GM21423 (cell line): Measurements from ENCODE around the gene PTPRE.

Experiments
- ATAC-seq: cut with Tn5 transposase; IDR thresholded peaks from one replicate; pipeline ENCODE4 v1.9.1; 2021; ENCODE audit warnings: mild to moderate bottlenecking, moderate library complexity; ENCODE audit not compliant: unreplicated experiment

The PTPRE gene

DNA sequence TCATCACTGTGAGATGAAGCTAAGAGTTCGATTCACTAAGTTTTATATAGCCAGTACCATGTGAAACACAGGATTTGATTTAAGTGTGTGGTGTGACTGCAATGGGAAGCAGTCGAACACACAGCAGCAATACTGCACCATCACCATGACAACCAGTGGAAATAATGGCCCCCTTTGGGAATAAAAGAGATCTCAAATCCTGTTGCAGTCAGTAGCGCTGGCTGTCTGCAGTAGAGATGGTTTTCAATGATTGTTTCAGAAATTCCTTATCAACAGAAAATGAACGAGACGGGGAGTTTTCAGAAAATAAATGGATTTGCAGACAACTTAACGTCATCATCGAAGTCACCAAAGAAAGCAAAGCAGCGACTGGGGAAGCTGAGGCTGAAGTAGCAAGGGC lies 91.0 kb downstream of the PTPRE start:
- no peak for ATAC-seq

DNA sequence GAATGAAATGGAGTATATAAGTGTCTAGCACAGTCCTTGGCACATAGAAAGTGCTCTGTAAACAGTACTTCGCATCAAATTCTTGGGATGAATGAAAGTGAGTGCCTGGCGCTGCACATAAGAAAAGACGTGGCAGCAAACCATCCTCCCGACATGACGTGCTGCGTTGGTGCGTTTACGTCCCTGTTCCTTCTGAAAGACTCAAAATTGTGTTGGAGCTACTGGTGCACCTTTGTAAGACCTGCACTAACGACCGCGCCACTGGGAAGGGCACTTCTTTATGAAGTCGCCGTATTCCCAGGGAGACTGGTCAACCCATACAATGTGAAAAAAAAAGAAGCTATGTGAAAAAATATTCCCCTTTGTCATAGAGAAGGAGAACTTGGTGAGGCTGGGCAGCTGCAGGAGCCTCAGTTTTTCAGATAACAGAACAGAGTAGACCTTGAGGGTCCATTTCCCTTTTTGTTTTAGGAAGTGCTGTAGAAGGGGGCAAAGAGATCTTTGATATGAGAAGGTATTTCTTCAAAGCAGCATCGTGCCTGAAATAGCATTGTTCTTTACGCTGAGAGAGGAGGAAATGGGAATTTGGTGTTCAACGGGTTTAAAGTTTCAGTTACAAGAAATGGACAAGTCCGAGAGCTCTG lies 91.7 kb downstream of the PTPRE start:
- no peak for ATAC-seq

DNA sequence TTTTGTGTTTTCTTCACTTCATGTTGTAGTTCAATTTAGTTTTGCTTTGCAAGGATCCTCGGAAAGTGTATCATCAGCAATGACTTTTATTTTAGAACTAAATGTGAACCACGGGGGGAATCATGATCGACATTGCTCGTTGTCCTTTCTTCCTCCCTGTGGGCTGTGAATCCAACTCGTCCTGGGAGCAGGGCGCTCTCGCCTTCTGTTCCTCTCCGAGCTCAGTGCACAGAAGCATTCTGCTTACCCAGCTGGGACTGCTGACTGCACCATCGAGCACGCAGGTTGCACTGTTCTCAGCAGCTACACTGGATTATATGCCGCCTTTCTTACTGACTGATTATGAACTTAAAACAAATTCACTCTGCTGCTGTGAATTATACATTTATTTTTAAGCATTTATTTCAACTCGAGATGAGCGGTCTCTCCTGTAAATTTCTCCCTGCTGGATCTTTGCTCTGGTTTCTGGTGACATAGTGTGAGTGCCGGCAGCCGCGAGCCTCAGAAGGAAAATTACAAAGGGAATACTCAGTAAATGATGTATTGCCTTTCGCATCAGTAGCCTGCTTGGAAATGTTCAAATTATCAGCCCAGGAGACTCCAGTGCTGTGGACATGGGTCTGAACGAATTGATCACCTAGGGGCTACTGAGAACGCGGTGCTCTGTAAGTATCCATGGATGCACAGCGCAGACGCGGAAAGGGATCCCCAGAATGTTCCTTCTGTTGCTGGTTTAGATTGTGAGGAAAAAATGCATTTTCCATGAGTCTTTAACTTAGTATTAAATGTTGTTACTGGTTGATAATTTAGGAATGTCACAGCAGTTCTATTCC lies 92.6 kb downstream of the PTPRE start:
- no peak for ATAC-seq

DNA sequence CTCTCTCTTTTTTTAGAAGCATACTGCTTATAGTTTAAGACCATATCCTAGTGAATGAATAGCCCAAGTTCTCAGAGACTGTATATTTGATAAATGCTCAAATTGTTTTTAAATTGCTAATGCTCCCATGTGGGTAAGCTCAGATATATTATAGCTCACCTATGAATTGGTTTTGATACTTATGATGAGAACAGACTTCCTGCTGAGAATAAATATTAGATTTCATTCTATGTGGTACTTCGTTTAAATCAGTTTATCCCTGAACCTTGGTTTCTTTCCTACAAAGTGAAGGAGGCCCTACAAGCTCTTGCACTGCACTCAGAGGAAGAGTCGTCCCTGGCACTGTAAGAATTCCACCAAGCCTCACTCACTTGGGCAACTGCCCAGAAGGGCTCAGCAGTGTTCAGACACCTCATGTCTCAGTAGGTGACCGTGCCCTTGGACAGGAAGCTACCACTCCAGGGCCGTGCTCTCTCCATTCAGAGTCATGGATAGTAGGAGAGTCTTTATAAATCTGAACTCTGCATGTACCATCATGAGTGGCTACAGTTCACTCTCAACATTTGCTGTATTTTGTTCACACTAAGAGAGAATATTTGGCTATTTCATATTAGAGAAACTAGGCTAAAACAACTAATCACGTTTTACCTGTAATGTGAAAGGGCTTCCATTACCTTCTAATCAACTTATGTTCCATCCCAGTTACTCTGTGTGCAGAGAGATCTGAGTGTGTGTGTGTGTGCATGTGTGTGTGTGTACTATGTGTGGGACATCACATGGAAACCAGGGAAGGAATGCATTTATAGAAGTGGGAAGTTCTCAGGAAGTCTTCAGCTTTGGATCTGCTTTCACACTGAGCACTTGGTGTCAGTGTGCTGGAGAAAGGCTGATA lies 93.8 kb downstream of the PTPRE start:
- ATAC-seq: no peak

DNA sequence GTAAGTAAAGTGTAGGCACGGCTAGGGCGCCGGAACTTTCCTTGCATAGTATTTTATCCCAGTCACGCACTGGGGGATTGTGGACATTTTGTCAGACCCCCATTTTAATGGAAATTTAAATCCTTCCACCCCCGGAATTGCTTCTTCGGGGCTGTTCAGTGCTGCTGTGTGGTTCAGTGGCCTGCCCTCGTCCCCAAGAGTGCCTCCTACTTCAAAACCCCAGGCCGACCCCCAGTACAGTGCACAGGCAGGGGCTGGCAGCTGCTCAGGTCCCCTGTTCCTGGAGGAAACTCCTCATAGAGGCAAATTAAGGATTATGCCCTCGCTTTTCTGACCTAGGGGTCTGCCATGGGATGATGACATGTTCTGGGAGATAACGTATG lies 94.5 kb downstream of the PTPRE start:
- ATAC-seq: no peak

DNA sequence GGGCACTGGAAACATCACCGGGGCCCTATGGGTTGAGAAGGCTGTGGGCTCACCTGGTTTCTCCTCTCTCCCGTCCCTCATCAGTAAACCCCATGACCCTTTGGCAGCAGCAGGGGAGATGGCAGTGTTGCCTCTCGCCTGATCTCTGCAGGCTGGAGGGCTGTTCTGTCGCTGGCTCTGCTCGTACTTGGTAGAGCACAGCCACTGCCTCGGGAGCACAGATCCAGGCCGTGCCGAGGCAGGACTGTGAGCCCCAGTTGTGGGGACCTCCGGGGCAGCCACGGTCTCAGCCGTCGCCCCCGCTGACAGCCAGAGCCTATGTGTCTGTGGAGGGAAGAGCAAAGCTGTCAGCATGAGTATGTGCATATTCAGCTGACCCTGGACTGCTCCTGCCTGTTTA lies 94.9 kb downstream of the PTPRE start:
- ATAC-seq: no peak

DNA sequence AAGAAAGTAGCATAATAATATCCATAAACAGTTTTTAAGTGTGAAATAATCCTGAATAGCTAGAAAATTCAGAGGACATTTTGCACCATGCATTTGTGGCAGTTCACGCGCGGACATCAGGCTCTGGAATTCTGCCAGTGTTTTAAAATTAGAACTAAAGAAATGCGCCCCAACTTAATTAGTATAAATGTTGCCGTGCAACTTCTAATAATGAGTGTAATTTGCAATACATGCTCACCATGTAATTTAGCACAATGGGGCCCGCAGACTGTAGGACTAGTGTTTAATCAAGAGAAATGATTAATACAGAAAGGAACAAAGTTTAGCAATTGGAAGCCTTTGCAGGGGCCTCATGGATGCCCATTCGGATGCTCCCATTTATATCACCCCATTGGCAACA lies 96.6 kb downstream of the PTPRE start:
- no peak for ATAC-seq

DNA sequence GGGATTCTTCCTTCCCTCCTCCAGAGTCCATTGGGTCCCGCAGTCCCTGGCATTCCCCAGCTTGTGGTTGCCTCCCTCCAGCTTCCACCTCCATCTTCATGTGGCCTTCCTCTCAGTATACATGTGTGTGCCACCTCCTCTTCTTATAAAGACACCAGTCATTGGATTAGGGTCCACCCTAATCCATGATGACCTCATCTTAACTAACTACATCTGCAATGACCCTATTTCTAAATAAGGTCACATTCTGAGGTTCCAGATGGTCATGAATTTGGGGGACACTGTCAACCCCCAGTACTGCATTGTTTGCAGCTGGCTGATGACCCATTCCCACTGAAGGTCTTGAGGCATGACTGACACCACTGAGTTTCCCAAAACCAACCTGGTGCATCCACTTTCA lies 99.0 kb downstream of the PTPRE start:
- no peak for ATAC-seq

DNA sequence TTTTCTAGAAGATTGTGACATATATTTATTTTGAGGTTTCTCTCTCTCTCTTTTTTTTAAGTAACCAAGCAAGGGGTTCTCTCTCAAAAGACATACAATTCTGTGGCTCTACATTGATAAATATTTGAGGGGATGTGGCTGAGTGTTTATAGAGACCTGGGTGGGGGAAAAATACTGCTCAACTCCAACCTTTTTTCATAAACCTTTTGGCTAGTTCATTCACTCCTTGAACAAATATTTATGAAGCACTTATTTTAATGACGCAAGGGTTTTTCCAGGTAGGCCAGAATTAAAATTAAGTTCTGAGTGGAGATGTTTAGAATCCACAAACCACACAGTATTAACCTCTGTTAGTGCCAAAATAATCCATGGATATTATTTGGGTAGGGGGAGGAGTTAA lies 100.2 kb downstream of the PTPRE start:
- ATAC-seq: no peak

DNA sequence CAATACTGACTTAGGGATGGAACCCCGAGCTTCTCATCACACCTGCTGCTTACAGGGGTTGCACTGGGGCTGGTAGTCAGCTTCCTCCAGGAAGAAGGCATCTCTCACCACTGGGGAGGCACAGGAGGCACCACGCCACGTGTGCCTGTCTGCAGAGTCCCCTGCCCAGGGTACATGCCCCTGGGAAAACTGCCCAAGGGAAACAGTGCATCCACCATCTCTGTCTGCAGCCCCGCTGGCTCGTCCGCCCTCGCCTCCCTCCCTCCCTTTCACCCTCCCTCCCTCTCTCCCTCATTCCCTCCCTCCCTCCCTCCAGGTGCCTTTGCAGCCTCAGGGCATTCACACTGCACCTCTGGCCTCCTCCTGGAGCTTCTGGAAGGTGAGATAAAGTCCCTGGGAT lies 101.1 kb downstream of the PTPRE start:
- no peak for ATAC-seq

DNA sequence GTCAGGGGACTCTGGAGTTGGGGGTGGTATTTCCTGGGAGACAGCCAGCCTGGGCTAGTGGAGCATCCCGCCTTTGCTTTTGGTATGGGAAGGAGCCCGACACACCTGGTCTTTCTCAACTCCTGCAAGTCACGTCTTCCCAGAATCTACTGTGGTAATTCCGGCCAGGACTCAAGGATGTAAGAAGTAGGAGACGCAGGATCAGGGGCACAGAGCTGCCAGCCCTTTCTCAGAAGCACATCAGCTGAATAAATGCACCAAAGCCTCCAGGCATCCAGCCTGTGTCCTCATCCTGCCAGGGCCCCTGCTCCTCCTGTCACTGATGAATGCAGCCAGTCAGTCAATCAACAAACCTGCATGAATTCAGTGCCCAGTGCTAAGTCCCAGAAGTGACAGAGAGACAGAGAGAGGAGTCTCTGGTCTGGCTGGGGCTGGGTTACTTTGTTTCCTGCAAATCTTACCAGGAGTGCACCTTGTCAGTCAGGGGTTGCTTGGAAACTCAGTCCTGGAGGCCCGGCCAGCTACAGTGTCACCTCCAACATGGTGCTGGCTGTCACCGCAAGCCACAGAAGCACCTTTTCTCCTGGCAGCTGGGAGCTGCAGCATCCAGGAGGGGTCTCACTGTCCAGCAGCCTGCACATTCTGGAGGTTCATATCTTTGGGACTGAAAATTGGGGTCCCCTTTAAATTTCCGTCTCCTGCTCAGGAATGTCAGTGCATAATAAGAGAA lies 101.8 kb downstream of the PTPRE start:
- no peak for ATAC-seq

DNA sequence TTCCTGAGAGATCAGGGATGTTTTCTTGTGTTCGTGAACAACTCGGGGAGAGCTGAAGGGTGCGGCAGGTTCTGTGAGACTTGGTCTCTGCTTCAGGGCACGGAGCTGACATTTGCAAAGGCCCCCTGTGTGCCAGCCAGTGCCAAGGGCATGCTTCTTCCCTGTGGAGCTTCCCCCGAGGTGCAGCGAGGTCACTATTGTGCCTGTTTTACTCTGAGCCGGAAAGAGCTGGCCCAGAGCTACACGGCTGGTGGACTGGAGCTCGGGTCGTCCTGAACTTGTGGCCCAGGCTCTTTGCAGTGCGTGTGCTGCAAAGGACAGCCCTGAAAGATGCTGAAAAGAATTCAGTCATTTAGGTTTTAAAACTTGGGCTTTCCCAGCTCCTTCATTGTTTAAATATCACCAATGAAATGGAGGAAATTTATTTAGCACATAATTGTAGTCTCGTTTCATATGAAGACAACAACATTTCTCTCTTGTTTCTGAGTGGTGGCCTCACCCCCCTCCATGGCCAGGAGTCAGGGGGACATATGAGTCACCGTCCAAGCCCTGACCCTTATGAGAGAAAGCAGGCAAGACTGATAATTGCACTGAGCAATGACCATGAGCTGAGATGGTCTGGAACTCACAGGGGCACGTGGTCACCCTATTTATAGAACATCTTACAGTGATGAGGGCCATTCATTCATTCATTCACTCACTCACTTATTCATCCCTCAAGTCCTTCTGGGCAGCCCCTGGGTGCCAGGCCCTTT lies 102.6 kb downstream of the PTPRE start:
- ATAC-seq: no peak

DNA sequence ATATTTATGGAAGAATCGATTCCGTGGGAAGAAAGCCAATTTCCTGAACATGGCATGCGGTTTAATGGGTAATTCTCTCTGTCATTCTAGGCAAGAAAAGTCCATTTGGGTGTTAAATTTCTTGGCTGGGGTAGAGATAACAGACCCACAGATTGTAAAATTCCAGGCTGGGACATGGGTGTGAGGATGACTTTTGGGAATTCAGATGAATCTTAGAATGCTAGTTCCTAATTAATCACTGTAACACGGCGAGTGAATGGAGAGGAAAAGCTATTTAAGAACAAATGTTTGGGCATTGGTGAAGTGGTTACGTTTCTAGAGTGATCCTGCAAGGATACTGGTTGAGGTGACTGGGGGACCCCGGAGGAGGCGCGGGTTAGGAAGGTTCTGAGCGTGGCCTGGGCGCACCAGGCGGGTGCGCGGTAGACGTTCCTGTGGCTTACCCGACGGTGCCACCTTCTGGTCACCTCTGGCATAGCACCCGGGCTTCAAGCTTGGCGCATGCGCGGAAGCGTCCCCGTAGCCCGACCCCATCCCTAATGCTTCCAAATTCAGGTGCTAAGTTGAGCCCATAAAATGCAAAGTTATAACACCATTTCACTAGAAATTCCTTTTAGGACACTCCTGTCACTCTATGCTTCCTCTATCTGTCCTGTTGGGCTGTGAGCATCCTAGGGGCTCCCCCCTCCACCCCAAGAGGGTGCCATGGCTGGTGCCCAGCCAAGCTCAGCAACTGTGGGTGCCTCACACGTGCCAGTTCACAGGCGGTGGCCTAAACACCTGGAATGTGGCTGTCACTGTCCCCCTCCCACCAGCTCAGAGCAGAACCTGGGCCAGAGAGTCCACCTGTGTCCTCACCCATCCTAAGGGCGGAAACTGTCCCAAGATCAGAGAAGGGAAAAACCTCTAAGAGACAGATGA lies 104.4 kb downstream of the PTPRE start:
- peak; percentile 86 for ATAC-seq

DNA sequence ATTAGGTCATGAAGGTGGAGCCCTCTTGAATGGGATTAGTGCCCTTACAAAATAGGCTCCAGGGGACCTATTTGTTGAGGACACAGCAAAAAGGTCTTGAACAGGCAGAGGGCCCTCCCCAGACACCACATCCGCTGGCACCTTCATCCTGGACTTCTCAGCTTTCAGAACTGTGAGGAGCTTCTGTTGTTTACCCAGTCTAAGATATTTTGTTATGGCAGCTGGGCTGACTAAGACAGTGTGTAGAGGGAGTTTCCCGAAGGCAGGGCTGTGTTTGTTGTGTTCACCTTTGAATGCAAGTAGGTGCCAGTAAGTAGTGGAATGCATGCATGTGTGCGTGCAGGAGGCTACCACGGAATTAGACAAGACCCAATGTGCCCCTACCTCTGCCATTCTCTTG lies 106.7 kb downstream of the PTPRE start:
- no peak for ATAC-seq

DNA sequence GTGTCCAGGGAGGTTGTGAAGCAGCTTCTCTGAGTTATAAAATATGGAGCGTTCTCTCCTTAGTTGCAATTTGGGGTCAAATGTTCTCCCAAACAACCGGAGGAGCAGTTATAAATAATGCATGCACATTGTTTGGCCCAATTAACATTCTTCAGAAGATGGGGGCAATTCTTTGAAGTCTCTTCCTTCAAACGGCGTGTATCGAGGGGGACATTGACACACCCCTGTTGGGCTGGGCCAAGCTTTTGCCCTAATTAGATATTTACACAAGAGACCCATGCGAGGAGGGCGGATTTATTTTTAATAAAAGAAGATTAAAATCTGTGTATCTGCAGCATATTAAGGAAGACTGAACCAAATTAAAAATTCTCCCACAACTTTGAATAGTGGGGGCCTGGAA lies 107.3 kb downstream of the PTPRE start:
- no peak for ATAC-seq

DNA sequence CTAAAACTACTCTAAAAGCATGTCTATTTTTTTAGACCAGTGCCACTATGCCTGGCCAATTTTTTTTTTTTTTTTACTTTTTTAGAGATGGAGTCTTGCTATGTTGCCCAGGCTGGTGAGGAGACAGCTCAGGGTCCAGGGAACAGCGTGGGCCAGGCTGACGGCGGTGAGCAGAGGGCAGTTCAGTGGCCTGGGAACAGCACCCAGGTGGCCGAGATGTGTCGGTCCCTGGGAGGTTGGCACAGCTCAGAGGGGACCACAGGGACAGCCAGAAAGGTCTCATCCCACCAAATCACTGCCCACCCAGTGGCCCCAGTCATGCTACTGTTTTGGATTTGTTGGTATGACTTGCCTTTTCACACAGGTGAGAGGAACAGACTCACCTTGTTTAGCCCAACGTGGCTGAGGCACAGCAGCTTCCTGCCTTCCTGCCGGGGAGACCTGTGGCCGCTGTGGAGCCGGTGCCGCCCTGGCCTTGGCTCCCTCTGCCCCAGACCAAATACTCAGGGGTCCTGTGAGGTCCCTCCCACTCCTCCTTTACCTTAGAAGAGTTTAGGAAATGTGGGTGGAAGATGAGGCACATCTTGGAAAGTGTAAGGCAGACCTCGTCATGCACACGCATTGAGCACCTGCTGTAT lies 109.6 kb downstream of the PTPRE start:
- no peak for ATAC-seq

DNA sequence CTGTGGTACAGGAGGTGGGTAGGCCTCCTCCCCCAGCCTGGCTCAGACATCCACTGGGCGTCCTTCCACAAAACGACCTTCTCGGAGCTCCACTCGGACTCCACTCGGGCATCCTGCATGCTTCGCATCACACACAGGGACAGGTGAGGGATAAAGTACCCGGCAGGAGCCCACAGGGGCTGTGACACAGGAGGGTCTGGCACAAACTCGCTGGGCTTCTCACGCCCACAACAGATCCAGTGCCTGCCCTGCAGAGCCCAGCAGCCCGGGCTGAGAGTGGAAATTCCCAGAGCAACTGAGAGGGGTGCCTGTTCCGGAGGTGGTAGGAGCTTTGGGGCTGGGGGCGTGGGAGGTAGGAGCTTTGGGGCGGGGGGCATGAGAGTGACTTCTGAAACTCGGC lies 110.9 kb downstream of the PTPRE start:
- no peak for ATAC-seq

DNA sequence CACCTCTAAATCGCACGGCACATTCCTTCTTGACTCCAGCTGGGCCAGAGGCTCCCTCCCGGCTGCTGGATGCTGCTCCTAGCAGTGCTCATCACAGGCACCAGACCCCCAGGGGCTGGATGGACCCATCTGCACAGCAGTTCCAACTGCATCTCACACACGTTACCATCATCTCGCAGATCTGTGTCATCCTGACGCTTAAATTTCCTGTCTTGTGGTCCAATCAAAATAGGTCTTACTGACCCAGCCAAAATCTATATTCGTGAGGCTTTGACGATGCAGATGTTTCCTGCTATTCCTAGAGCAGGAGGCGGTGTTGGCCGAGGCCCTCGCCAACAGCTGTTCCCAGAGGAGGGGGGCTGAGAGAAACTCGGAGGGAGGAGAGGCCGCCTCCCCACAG lies 111.3 kb downstream of the PTPRE start:
- ATAC-seq: no peak

DNA sequence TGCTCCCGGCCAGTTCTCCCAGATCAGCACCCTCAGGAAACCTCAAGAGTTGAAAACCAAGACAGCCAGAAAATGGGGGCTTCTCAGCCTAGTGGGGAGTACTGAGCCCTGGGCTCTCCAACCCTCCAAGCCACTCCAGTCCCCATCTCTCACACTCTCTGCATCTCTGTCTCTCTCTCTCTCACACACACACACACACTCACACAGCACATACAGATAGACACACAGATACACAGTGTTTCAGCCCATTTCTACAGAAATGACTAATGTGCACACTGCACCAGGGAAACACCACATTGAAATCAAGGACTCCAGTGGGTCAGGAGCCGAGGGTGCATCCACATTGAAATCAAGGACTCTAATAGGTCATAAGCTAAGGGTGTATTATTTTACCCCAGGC lies 111.8 kb downstream of the PTPRE start:
- no peak for ATAC-seq
